PFSK-1 (cell line): ENCODE data around the gene TRIM31. TPM values are rescaled to one million over a fixed set of nuclear protein-coding genes. Genes with fewer than 3 reads are reported as not detected.

Source experiments
- FOXP2 ChIP-seq: optimal IDR thresholded peaks from 2 replicates; pipeline ENCODE3; 2011; ENCODE audit warnings: borderline replicate concordance, control low read depth, inconsistent platforms; ENCODE audit not compliant: insufficient read depth; ENCODE audit errors: extremely low read length, extremely low read depth
- POLR2AphosphoS5 ChIP-seq: IDR thresholded peaks from 2 replicates; pipeline ENCODE4 v1.6.1; 2012; ENCODE audit warnings: low read depth, mild to moderate bottlenecking, control low read depth, low read length, moderate library complexity
- REST ChIP-seq, 2 experiments: IDR thresholded peaks; 2 replicates each; pipeline versions ENCODE4 v1.6.1 to v1.8.0; 2011 to 2012; ENCODE audit warnings: low read depth in 2 of 2, low read length in 2 of 2, control low read depth in 1 of 2, inconsistent platforms in 1 of 2, mild to moderate bottlenecking in 1 of 2, moderate library complexity in 1 of 2; ENCODE audit not compliant: insufficient read depth in 1 of 2
- SIN3A ChIP-seq: IDR thresholded peaks from 2 replicates; pipeline ENCODE4 v1.6.1; 2012; ENCODE audit warnings: mild to moderate bottlenecking, low read length, moderate library complexity, borderline replicate concordance; ENCODE audit not compliant: insufficient read depth
- TAF1 ChIP-seq: IDR thresholded peaks from 2 replicates; pipeline ENCODE4 v1.6.1; 2012; ENCODE audit warnings: low read length, control low read depth, borderline replicate concordance; ENCODE audit not compliant: insufficient read depth
- polyA plus RNA-seq: library from polyadenylated mRNA; unstranded; fragments of >200 nt; gene quantifications from one replicate; pipeline ENCODE4 v1.2.1, GENCODE V29; 2012; ENCODE audit warnings: low read depth, missing spikeins; ENCODE audit not compliant: insufficient read length

Gene TRIM31
- polyA plus RNA-seq, result not detected

GRCh38 chr6:30113003-30113759 is at the start of gene TRIM31:
Gene TRIM31 (minus strand): TSS chr6:30113090. CDS start chr6:30112805, 285 bp downstream.
- TF ChIP-seq SIN3A (no peak), TAF1 (no peak)

GRCh38 chr6:30162265-30163089 is 49.6 kb upstream of the TRIM31 start:
- TF ChIP-seq POLR2AphosphoS5, result no peak
- TF ChIP-seq REST (IDR thresholded peaks at IDR 0.05; ENCODE audit: insufficient read depth in 1 of 2, low read depth in 2 of 2, low read length in 2 of 2), result no peak
- no peak for TF ChIP-seq SIN3A
- no peak for TF ChIP-seq TAF1
- TF ChIP-seq FOXP2, result no peak

GRCh38 chr6:30160785-30161531 is 48.1 kb upstream of the TRIM31 start, which contains the start of gene TRIM10:
Gene TRIM10 (minus strand): TSS chr6:30161211. CDS start chr6:30160858, 353 bp downstream.
- TF ChIP-seq FOXP2 (no peak), POLR2AphosphoS5 (no peak), TAF1 (no peak), SIN3A (no peak), REST (IDR thresholded peaks at IDR 0.05; ENCODE audit: insufficient read depth in 1 of 2, low read depth in 2 of 2, low read length in 2 of 2) (no peak)

- TF ChIP-seq SIN3A (no peak), FOXP2 (no peak), POLR2AphosphoS5 (no peak), TAF1 (no peak), REST (IDR thresholded peaks at IDR 0.05; ENCODE audit: insufficient read depth in 1 of 2, low read depth in 2 of 2, low read length in 2 of 2) (no peak)
Measured at GRCh38 chr6:30160008-30160784, 47.3 kb upstream of the TRIM31 start.
